Thyroid gland (tissue), 4 donors: ENCODE results near the gene OSBP2. TPM values are rescaled to one million over a fixed set of nuclear protein-coding genes. Genes with fewer than 3 reads are reported as not detected.

Experiments
- DNase-seq, 2 donors: peaks; one replicate each; pipeline ENCODE4 v3.0.0-alpha.2; 2019
- H3K27ac ChIP-seq, 3 donors: fragments of 200-600 bp; sonication (generic); 1 replicate in 2 of 3; 2 replicates in 1 of 3; pipeline ENCODE4 v1.5.1; 2016 to 2019; ENCODE audit warnings: mild to moderate bottlenecking in 1 of 3, moderate library complexity in 1 of 3
- H3K27me3 ChIP-seq: fragments of 200-600 bp; sonication (generic); one replicate; pipeline ENCODE4 v1.5.1; 2019
- H3K36me3 ChIP-seq, 2 donors: fragments of 200-600 bp; sonication (generic); one replicate each; pipeline ENCODE4 v1.5.1; 2016 to 2019
- H3K4me1 ChIP-seq, 2 donors: fragments of 200-600 bp; sonication (generic); one replicate each; pipeline ENCODE4 v1.5.1; 2017 to 2019
- H3K4me3 ChIP-seq, 3 donors: fragments of 200-600 bp; sonication (generic); replicated peaks in 1 of 3; 1 replicate in 2 of 3; 2 replicates in 1 of 3; pipeline ENCODE4 v1.5.1; 2016; ENCODE audit warnings: mild to moderate bottlenecking in 1 of 3
- H3K9me3 ChIP-seq: fragments of 200-600 bp; sonication (generic); one replicate; pipeline ENCODE4 v1.5.1; 2017
- POLR2A ChIP-seq, 2 donors: fragments of 450-650 bp; IDR thresholded peaks; one replicate each; pipeline ENCODE4 v1.6.1; 2017; ENCODE audit warnings: antibody characterized with exemption in 2 of 2, mild to moderate bottlenecking in 2 of 2, moderate library complexity in 1 of 2
- WGBS, 2 donors: methylation state at CpG; one replicate each; pipeline ENCODE4 v1.1.5; 2017; 5-methylcytosine and 5-hydroxymethylcytosine counted together
- intact Hi-C: fragments of 100-400 bp; cut with DNase I; formaldehyde crosslinking; loops from one replicate; pipeline ENCODE4 v1.15.1; 2023
- total RNA-seq, 4 donors: library from RNA; depleted of rRNA; stranded (reverse); fragments of >200 nt; gene quantifications; one replicate each; pipeline ENCODE4 v1.2.3, GENCODE V29; 2016
- TF ChIP-seq, protein P1 (sequence below), 6 experiments: fragments of 200-600 bp in 3 of 6; fragments of 450-650 bp in 3 of 6; sonication (generic) in 3 of 6; IDR thresholded peaks; one replicate each; pipeline ENCODE4 v1.5.1; 2016 to 2019; ENCODE audit warnings: antibody characterized with exemption in 6 of 6, mild to moderate bottlenecking in 2 of 6, inconsistent platforms in 1 of 6, moderate library complexity in 1 of 6

Gene OSBP2
- total RNA-seq, 4 donors from 2014 or later: 7.8 to 13.4 (median 11.5) TPM

- H3K36me3 ChIP-seq: no peaks in the 10 kb centered on the region
- no peak overlapping the region for H3K4me3 ChIP-seq
- no peak for TF ChIP-seq POLR2A (IDR thresholded peaks at IDR 0.05)
- TF ChIP-seq, protein P1, sequence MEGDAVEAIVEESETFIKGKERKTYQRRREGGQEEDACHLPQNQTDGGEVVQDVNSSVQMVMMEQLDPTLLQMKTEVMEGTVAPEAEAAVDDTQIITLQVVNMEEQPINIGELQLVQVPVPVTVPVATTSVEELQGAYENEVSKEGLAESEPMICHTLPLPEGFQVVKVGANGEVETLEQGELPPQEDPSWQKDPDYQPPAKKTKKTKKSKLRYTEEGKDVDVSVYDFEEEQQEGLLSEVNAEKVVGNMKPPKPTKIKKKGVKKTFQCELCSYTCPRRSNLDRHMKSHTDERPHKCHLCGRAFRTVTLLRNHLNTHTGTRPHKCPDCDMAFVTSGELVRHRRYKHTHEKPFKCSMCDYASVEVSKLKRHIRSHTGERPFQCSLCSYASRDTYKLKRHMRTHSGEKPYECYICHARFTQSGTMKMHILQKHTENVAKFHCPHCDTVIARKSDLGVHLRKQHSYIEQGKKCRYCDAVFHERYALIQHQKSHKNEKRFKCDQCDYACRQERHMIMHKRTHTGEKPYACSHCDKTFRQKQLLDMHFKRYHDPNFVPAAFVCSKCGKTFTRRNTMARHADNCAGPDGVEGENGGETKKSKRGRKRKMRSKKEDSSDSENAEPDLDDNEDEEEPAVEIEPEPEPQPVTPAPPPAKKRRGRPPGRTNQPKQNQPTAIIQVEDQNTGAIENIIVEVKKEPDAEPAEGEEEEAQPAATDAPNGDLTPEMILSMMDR (IDR thresholded peaks at IDR 0.05): no peak
- H3K27ac ChIP-seq: no peak overlapping the region
- H3K4me1 ChIP-seq: no peaks in the 10 kb centered on the region
- no peaks in the 10 kb centered on the region for H3K27me3 ChIP-seq
- no peaks in the 10 kb centered on the region for H3K9me3 ChIP-seq
- intact Hi-C loops: no loop called here
- no peak for DNase-seq
- 88 to 97% methylated on average over 5 to 6 of the region's 6 CpGs for WGBS, 2 donors
These were observed 213.4 kb downstream of the OSBP2 start for GRCh38 chr22:30908051-30908461.

GRCh38 chr22:30909306-30909705 lies 214.6 kb downstream of the OSBP2 start:
- H3K27me3 ChIP-seq: no peaks in the 10 kb centered on the region
- TF ChIP-seq, protein P1 (IDR thresholded peaks at IDR 0.05): no peak
- no peak for TF ChIP-seq POLR2A (IDR thresholded peaks at IDR 0.05)
- H3K9me3 ChIP-seq: no peaks in the 10 kb centered on the region
- no peaks in the 10 kb centered on the region for H3K36me3 ChIP-seq
- H3K27ac ChIP-seq: no peak overlapping the region
- no peaks in the 10 kb centered on the region for H3K4me1 ChIP-seq
- WGBS, 2 donors: 96 to 98% methylated on average over 5 of the region's 5 CpGs
- DNase-seq: no peak
- intact Hi-C loops: no loop called here
- no peak overlapping the region for H3K4me3 ChIP-seq

GRCh38 chr22:30910358-30910757 lies 215.7 kb downstream of the OSBP2 start:
- Histone ChIP-seq H3K36me3 (no peaks in the 10 kb centered on the region), H3K4me1 (no peaks in the 10 kb centered on the region), H3K4me3 (no peak overlapping the region), H3K27me3 (no peaks in the 10 kb centered on the region), H3K27ac (no peak overlapping the region), H3K9me3 (no peaks in the 10 kb centered on the region)
- no peak for TF ChIP-seq POLR2A (IDR thresholded peaks at IDR 0.05)
- TF ChIP-seq, protein P1 (IDR thresholded peaks at IDR 0.05): no peak
- DNase-seq: no peak
- intact Hi-C loops: no loop called here
- whole genome bisulfite sequencing, 2 donors: 69 to 79% methylated on average over 2 of the region's 2 CpGs

GRCh38 chr22:30918761-30919160 lies 224.1 kb downstream of the OSBP2 start:
- H3K36me3 ChIP-seq: no peaks in the 10 kb centered on the region
- TF ChIP-seq, protein P1 (IDR thresholded peaks at IDR 0.05): no peak
- TF ChIP-seq POLR2A (IDR thresholded peaks at IDR 0.05): no peak
- no peak for DNase-seq

GRCh38 chr22:30919973-30920372 lies 225.3 kb downstream of the OSBP2 start:
- H3K36me3 ChIP-seq: no peaks in the 10 kb centered on the region
- DNase-seq: no peak
- H3K9me3 ChIP-seq: no peaks in the 10 kb centered on the region
- no peak overlapping the region for H3K4me3 ChIP-seq
- H3K27me3 ChIP-seq: no peaks in the 10 kb centered on the region
- no peak overlapping the region for H3K27ac ChIP-seq
- WGBS, 2 donors: 82% methylated on average over 7 of the region's 7 CpGs
- no peak for TF ChIP-seq POLR2A (IDR thresholded peaks at IDR 0.05)
- TF ChIP-seq, protein P1 (IDR thresholded peaks at IDR 0.05): no peak
- intact Hi-C loops: loop anchor here (2.0 kb wide), 1 partner anchor 285 kb away; the partner anchor contains the start of gene SLC35E4
- H3K4me1 ChIP-seq: no peaks in the 10 kb centered on the region

More at GRCh38 chr22:30918761-30919160, 224.1 kb downstream of the OSBP2 start:
- Histone ChIP-seq H3K27ac (no peak overlapping the region), H3K4me1 (no peaks in the 10 kb centered on the region), H3K27me3 (no peaks in the 10 kb centered on the region), H3K9me3 (no peaks in the 10 kb centered on the region), H3K4me3 (no peak overlapping the region)
- intact Hi-C loops: no loop called here
- 87 to 95% methylated on average over 7 of the region's 7 CpGs for WGBS, 2 donors
